OCI-LY3 (cell line): ENCODE data around the gene SEMA3C.

Experiments used
- EZH2phosphoT487 ChIP-seq: fragments of 200-600 bp; shearing (Covaris generic); IDR thresholded peaks from 2 replicates; pipeline ENCODE4 v1.6.1; 2018; ENCODE audit warnings: antibody characterized with exemption, mixed run types, low read depth
- TF ChIP-seq, protein P1 (sequence below): fragments of 200-600, 300-600 bp; sonication (generic); IDR thresholded peaks from 2 replicates; pipeline ENCODE4 v1.5.1; 2014; ENCODE audit warnings: antibody characterized with exemption, low read length, low read depth

- TF ChIP-seq, protein P1, sequence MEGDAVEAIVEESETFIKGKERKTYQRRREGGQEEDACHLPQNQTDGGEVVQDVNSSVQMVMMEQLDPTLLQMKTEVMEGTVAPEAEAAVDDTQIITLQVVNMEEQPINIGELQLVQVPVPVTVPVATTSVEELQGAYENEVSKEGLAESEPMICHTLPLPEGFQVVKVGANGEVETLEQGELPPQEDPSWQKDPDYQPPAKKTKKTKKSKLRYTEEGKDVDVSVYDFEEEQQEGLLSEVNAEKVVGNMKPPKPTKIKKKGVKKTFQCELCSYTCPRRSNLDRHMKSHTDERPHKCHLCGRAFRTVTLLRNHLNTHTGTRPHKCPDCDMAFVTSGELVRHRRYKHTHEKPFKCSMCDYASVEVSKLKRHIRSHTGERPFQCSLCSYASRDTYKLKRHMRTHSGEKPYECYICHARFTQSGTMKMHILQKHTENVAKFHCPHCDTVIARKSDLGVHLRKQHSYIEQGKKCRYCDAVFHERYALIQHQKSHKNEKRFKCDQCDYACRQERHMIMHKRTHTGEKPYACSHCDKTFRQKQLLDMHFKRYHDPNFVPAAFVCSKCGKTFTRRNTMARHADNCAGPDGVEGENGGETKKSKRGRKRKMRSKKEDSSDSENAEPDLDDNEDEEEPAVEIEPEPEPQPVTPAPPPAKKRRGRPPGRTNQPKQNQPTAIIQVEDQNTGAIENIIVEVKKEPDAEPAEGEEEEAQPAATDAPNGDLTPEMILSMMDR = no peak
- no peak for TF ChIP-seq EZH2phosphoT487
Observed at GRCh38 chr7:80924090-80924489, 5.2 kb upstream of the SEMA3C start.
